ENCODE measurements around the gene DHRS9.

The DHRS9 gene

DNA sequence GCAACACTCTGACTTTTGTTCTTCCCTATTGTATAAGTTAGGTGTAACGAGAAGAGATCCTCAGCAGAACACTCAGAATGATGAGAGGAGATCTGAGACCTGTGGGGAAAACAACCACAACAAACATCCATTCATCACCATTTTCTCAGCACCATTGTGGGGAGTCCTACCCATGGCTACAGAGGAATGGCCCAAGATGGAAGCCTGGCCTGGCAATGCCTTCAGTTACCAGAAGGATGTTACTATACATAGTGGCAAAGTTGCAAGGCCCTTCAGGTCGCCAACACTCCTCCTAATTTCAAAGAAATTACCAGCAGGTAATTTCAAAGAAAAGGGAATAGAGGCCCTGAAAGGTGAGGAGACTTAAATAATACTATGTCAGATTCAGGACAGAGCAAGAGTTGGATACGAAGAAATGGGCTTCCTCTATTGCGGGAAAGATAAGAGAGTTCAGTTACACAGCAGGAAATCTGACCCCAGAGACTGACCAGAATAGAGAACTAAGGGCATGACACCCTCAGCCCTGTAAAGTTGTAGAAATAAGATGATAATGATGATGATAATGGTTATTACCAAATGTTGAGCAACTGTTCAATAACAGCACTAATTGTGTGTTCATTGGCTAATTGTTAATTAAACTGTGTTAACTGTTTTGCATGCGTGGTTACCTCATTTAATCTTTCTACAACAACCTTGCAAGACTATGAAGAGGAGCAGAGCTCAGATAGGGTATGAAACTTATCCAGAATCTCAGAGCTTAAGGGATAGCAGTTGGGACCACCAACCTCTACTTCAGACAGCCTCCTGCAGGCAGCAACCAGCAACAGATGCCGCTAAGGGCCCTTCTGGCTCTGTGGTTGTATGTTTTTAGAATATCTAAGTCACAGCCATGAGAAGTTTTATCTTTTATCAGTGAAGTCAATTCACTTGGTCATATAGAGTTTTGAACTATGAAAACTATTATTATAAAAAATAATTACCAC is 37.5 kb downstream of the DHRS9 start:
- TF ChIP-seq, protein P1, sequence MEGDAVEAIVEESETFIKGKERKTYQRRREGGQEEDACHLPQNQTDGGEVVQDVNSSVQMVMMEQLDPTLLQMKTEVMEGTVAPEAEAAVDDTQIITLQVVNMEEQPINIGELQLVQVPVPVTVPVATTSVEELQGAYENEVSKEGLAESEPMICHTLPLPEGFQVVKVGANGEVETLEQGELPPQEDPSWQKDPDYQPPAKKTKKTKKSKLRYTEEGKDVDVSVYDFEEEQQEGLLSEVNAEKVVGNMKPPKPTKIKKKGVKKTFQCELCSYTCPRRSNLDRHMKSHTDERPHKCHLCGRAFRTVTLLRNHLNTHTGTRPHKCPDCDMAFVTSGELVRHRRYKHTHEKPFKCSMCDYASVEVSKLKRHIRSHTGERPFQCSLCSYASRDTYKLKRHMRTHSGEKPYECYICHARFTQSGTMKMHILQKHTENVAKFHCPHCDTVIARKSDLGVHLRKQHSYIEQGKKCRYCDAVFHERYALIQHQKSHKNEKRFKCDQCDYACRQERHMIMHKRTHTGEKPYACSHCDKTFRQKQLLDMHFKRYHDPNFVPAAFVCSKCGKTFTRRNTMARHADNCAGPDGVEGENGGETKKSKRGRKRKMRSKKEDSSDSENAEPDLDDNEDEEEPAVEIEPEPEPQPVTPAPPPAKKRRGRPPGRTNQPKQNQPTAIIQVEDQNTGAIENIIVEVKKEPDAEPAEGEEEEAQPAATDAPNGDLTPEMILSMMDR (IDR thresholded peaks at IDR 0.05; ENCODE audit: control extremely low read depth, extremely low read depth, low read depth, missing control alignments): no peak
- ChIA-PET POLR2A (no interaction called here), CTCF (interaction anchor here (1.2 to 5.6 kb wide), 4 partner anchors 7 to 35 kb away, joined by 4 to 69 read pairs (median 30); no protein-coding TSS in a partner anchor)
- DNase-seq (ENCODE audit: extremely low spot score): no peak

DNA sequence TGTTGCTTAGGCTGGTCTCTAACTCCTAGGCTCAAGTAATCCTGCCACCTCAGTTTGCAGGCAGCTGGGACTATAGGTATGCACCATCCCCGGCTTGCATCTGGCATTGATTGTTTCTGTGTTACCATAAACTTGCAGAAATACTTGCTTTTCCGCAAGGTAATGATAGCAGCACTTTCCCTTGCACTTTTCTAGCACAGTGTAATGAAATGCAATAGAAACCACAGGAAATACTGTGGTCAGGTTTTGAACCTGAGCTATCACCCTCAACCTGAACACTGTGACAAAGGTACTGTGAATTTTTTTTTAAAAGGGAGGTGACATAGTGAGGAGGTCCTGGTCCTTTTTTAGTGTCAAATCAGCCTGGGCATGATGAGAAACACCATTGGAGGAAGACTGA is 38.3 kb downstream of the DHRS9 start:
- ChIA-PET POLR2A (no interaction called here), CTCF (interaction anchor here (2.3 to 5.6 kb wide), 4 partner anchors 8 to 34 kb away, joined by 7 to 69 read pairs (median 56); no protein-coding TSS in a partner anchor)
- DNase-seq (ENCODE audit: extremely low spot score): no peak
- TF ChIP-seq, protein P1 (IDR thresholded peaks at IDR 0.05; ENCODE audit: control extremely low read depth, extremely low read depth, low read depth, missing control alignments): no peak

DNA sequence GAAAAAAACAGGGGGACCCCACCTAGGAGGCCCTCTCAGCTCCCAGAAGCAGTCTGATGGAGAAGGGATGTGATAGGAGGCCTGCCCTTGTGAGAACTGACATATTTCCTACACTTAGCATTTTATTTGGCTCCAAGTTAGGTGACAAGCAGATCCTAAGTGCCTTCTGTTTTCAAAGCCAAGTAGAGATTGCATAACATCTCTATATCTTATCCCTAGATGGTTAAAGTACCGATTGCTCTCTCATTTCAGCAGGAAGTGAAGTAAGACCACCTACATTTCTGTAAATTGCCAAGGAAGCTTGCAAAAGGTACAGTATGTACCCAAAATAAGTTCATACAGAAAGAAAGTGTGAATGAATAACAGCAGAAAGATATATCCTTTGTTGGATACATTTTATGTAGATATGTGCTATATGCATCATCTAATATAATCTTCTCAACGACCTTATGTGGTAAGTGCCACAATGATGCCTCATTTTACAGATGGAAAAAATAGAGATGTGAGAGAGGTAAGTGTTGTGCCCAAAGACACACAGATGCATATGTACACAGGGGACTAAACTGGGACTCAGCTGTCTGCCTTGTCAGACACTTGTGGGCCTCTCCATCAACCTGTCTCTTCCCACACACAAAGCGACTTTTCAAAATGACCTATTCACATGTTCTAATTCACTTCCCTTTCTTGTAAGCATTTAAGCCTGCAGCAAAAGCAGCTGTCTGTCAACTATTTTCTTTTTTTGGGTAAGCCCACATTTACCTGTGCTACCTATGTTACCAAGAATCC is 38.9 kb downstream of the DHRS9 start:
- TF ChIP-seq, protein P1 (IDR thresholded peaks at IDR 0.05; ENCODE audit: control extremely low read depth, extremely low read depth, low read depth, missing control alignments): no peak
- ChIA-PET POLR2A (no interaction called here), CTCF (interaction anchor here (1.2 to 5.6 kb wide), 12 partner anchors 9 to 168 kb away, joined by 3 to 69 read pairs (median 10); no protein-coding TSS in a partner anchor)
- peak; percentile 20 for DNase-seq (ENCODE audit: extremely low spot score)

DNA sequence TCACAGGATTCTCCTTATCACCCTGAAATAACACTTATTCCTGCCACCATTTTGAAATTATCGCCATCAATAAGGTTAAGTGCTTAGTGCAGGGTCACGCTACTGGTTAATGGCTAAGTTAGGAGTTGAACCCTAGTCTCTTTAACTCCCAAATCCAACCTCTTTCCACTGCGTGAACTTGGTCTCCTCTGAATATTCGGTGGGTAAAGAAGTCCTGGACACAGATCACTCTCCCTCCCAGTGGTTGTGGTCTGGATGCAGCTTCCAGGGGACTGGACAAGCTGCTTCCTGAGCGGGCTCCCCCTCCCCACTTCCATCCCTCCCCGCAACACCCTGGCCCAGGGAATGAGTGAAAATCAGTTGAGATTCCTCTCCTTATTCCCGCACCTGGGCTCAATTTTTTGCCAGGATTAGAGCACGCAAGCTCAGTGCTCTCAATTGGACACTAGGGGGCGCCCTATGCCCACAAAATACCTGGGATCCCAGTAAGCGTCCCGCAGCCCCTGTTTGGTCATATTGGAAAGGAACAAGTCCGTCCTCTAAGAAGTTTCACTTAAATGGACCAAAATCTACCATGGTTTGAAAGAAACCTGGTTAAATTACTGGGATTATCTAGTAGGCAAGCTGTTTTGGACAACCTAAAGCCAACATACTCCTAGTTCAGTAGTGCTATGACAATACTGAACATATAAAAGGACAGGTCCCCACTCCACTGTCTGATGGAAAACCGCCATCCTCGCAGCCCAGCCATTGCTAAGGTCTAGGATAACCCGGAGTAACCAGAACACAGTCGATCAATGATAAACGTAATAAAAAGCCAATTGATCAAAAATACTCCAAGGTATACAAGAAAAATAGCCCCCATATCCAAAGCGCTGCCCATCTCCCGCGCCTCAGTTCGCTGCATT is 40.4 kb downstream of the DHRS9 start:
- TF ChIP-seq, protein P1 (IDR thresholded peaks at IDR 0.05; ENCODE audit: control extremely low read depth, extremely low read depth, low read depth, missing control alignments): peak; percentile 73
- ChIA-PET POLR2A (no interaction called here), CTCF (interaction anchor here (0.7 to 5.6 kb wide), 28 partner anchors 10 to 1763 kb away, joined by 3 to 69 read pairs (median 4); no protein-coding TSS in a partner anchor)
- peak; percentile 64 for DNase-seq (ENCODE audit: extremely low spot score)

DNA sequence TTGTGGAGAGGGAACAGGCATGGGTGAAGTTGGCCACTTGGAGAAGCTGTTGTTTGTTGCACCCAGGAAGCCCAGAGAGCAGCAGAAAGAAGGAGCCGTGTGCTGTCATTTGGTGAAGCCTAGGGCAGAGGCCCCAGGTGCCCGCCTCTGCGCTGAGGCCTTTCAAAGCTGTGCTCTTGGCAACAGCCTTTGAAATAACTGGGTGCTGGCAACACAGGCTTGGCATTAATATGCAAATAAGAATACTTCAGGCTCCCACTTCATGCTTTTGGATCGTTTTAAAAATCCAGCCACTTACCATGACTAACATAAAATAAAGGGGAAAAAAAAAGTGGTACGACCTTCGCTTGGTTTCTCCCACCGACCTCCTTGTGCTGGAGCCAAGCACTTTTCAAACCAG is 41.1 kb downstream of the DHRS9 start:
- ChIA-PET POLR2A (no interaction called here), CTCF (interaction anchor here (0.9 to 5.6 kb wide), 18 partner anchors 9 to 286 kb away, joined by 3 to 69 read pairs (median 8); no protein-coding TSS in a partner anchor)
- no peak for DNase-seq (ENCODE audit: extremely low spot score)
- TF ChIP-seq, protein P1 (IDR thresholded peaks at IDR 0.05; ENCODE audit: control extremely low read depth, extremely low read depth, low read depth, missing control alignments): no peak
